GDM1 (cell line): ENCODE data around the gene KCNMB4.

Experiments
- DNase-seq: peaks from one replicate; lab custom pipeline; 2025; lab: John Stamatoyannopoulos, UW

Gene KCNMB4

GRCh38 chr12:70443062-70443673 is 77.1 kb downstream of the KCNMB4 start:
- DNase-seq: no peak

- no peak for DNase-seq
These were observed 78.8 kb downstream of the KCNMB4 start for GRCh38 chr12:70444903-70445302.

- no peak for DNase-seq
These were observed 82.3 kb downstream of the KCNMB4 start for GRCh38 chr12:70448371-70448770.

- no peak for DNase-seq
These were observed 83.1 kb downstream of the KCNMB4 start for GRCh38 chr12:70449074-70449752.

- DNase-seq: no peak
These were observed 83.8 kb downstream of the KCNMB4 start for GRCh38 chr12:70449753-70450341.

GRCh38 chr12:70451528-70451927 is 85.4 kb downstream of the KCNMB4 start:
- DNase-seq: no peak

GRCh38 chr12:70456953-70457352 is 90.9 kb downstream of the KCNMB4 start:
- peak; percentile 0 for DNase-seq

- no peak for DNase-seq
These were observed 93.7 kb downstream of the KCNMB4 start for GRCh38 chr12:70459786-70460185.

- DNase-seq: no peak
These were observed 97.9 kb downstream of the KCNMB4 start for GRCh38 chr12:70463997-70464396.

- no peak for DNase-seq
These were observed 100.7 kb downstream of the KCNMB4 start for GRCh38 chr12:70466753-70467152.

GRCh38 chr12:70467476-70467875 is 101.4 kb downstream of the KCNMB4 start:
- DNase-seq: no peak

- DNase-seq: no peak
These were observed 102.0 kb downstream of the KCNMB4 start for GRCh38 chr12:70467918-70468733.

GRCh38 chr12:70468741-70469140 is 102.7 kb downstream of the KCNMB4 start:
- DNase-seq: no peak

GRCh38 chr12:70469221-70469820 is 103.2 kb downstream of the KCNMB4 start:
- no peak for DNase-seq

- no peak for DNase-seq
These were observed 116.7 kb downstream of the KCNMB4 start for GRCh38 chr12:70482764-70483163.
